Activated CD4-positive, alpha-beta memory T cell treated with anti-CD3 and anti-CD28 coated beads for 36 hours (primary cell): Measurements from ENCODE around the gene KCTD21. TPM values are rescaled to one million over a fixed set of nuclear protein-coding genes. Genes with fewer than 3 reads are reported as not detected.
A peak's percentile ranks its signal among the peaks of the same experiment; 100 is the strongest.

Source experiments
- CTCF ChIA-PET: fragments of 350-600 bp; sonication (Branson Sonifier 250); formaldehyde crosslinking; loops from one replicate; lab custom pipeline; 2021; ENCODE audit warnings: antibody characterized with exemption, inconsistent platforms; lab: Charles Lee
- POLR2A ChIA-PET: fragments of 350-600 bp; sonication (Branson Sonifier 250); formaldehyde crosslinking; loops from one replicate; lab custom pipeline; 2021; ENCODE audit warnings: antibody characterized with exemption; lab: Charles Lee
- DNase-seq: peaks from one replicate; pipeline ENCODE4 v3.0.0-alpha.2; 2020
- H3K27ac Mint-ChIP-seq: one replicate; pipeline ENCODE4 v1.8.0; 2021; ENCODE audit warnings: mixed read lengths
- H3K27me3 Mint-ChIP-seq: one replicate; pipeline ENCODE4 v1.8.0; 2021; ENCODE audit warnings: mixed read lengths
- H3K36me3 Mint-ChIP-seq: one replicate; pipeline ENCODE4 v1.8.0; 2021; ENCODE audit warnings: mixed read lengths
- H3K4me1 Mint-ChIP-seq: one replicate; pipeline ENCODE4 v1.8.0; 2021; ENCODE audit warnings: low read depth, mixed read lengths
- H3K4me3 Mint-ChIP-seq: one replicate; pipeline ENCODE4 v1.8.0; 2021; ENCODE audit warnings: mild to moderate bottlenecking, mixed read lengths
- H3K9me3 Mint-ChIP-seq: one replicate; pipeline ENCODE4 v1.8.0; 2021; ENCODE audit warnings: mixed read lengths
- intact Hi-C: fragments of 100-400 bp; cut with micrococcal nuclease; formaldehyde crosslinking; loops from one replicate; pipeline ENCODE4 v1.15.1; 2023
- total RNA-seq, 2 experiments: library from RNA; stranded (reverse); gene quantifications; one replicate each; pipeline ENCODE4 v1.2.3, GENCODE V29; 2021

KCTD21 gene
- total RNA-seq, 2 experiments from 2014 or later = 7.9 to 8.8 TPM

- H3K4me3 Mint-ChIP-seq = no peak overlapping the region
- peaks cover 14% of the 10 kb centered on the region for H3K36me3 Mint-ChIP-seq
- intact Hi-C loops = no loop called here
- no peak overlapping the region for H3K27ac Mint-ChIP-seq
- no peak for DNase-seq
- no peaks in the 10 kb centered on the region for H3K9me3 Mint-ChIP-seq
- CTCF ChIA-PET = no interaction called here
- H3K27me3 Mint-ChIP-seq = no peaks in the 10 kb centered on the region
- POLR2A ChIA-PET = no interaction called here
- peaks cover 30% of the 10 kb centered on the region for H3K4me1 Mint-ChIP-seq
These were observed 8.2 kb upstream of the KCTD21 start for GRCh38 chr11:78196661-78197091.

GRCh38 chr11:78195917-78196560 lies 7.6 kb upstream of the KCTD21 start:
- H3K4me3 Mint-ChIP-seq = no peak overlapping the region
- POLR2A ChIA-PET = no interaction called here
- no peaks in the 10 kb centered on the region for H3K27me3 Mint-ChIP-seq
- no peak for DNase-seq
- peaks cover 29% of the 10 kb centered on the region for H3K4me1 Mint-ChIP-seq
- no peak overlapping the region for H3K27ac Mint-ChIP-seq
- peaks cover 12% of the 10 kb centered on the region for H3K36me3 Mint-ChIP-seq
- intact Hi-C loops = no loop called here
- no peaks in the 10 kb centered on the region for H3K9me3 Mint-ChIP-seq
- CTCF ChIA-PET = no interaction called here

- ChIA-PET CTCF (no interaction called here), POLR2A (interaction anchor here (1.3 kb wide), 1 partner anchor 8 kb away, joined by 3 read pairs; no protein-coding TSS in a partner anchor)
- peaks cover 7% of the 10 kb centered on the region for H3K36me3 Mint-ChIP-seq
- peaks cover 41% of the 10 kb centered on the region for H3K4me1 Mint-ChIP-seq
- no peaks in the 10 kb centered on the region for H3K9me3 Mint-ChIP-seq
- intact Hi-C loops = no loop called here
- H3K27me3 Mint-ChIP-seq = no peaks in the 10 kb centered on the region
- H3K4me3 Mint-ChIP-seq = no peak overlapping the region
- no peak overlapping the region for H3K27ac Mint-ChIP-seq
- no peak for DNase-seq
These were observed 6.1 kb upstream of the KCTD21 start for GRCh38 chr11:78194490-78194889.

GRCh38 chr11:78193806-78194205 lies 5.4 kb upstream of the KCTD21 start:
- Mint-ChIP-seq H3K27me3 (no peaks in the 10 kb centered on the region), H3K9me3 (no peaks in the 10 kb centered on the region), H3K36me3 (peaks cover 7% of the 10 kb centered on the region), H3K4me3 (no peak overlapping the region), H3K27ac (no peak overlapping the region), H3K4me1 (peaks cover 44% of the 10 kb centered on the region)
- intact Hi-C loops = no loop called here
- no peak for DNase-seq
- POLR2A ChIA-PET = interaction anchor here (1.3 kb wide), 1 partner anchor 9 kb away, joined by 3 read pairs; no protein-coding TSS in a partner anchor
- CTCF ChIA-PET = no interaction called here

- H3K4me1 Mint-ChIP-seq = peaks cover 44% of the 10 kb centered on the region
- peak overlapping the region; percentile 52 for H3K27ac Mint-ChIP-seq
- CTCF ChIA-PET = no interaction called here
- H3K27me3 Mint-ChIP-seq = no peaks in the 10 kb centered on the region
- intact Hi-C loops = no loop called here
- DNase-seq = peak; percentile 38
- peaks cover 5% of the 10 kb centered on the region for H3K36me3 Mint-ChIP-seq
- H3K4me3 Mint-ChIP-seq = no peak overlapping the region
- POLR2A ChIA-PET = interaction anchor here (1.3 kb wide), 1 partner anchor 10 kb away, joined by 3 read pairs; no protein-coding TSS in a partner anchor
- no peaks in the 10 kb centered on the region for H3K9me3 Mint-ChIP-seq
These were observed 4.5 kb upstream of the KCTD21 start for GRCh38 chr11:78192911-78193351.

GRCh38 chr11:78192223-78192719 lies 3.8 kb upstream of the KCTD21 start:
- POLR2A ChIA-PET = no interaction called here
- Mint-ChIP-seq H3K4me3 (no peak overlapping the region), H3K27ac (no peak overlapping the region), H3K9me3 (no peaks in the 10 kb centered on the region), H3K27me3 (no peaks in the 10 kb centered on the region), H3K36me3 (peaks cover 4% of the 10 kb centered on the region), H3K4me1 (peaks cover 50% of the 10 kb centered on the region)
- CTCF ChIA-PET = no interaction called here
- DNase-seq = no peak
- intact Hi-C loops = no loop called here

- POLR2A ChIA-PET = no interaction called here
These were observed 2.6 kb upstream of the KCTD21 start for GRCh38 chr11:78190871-78191538.

GRCh38 chr11:78190374-78190773 lies 1.9 kb upstream of the KCTD21 start:
- intact Hi-C loops = no loop called here
- Mint-ChIP-seq H3K27me3 (no peaks in the 10 kb centered on the region), H3K9me3 (no peaks in the 10 kb centered on the region), H3K4me1 (peaks cover 66% of the 10 kb centered on the region), H3K36me3 (no peaks in the 10 kb centered on the region), H3K27ac (no peak overlapping the region), H3K4me3 (peak overlapping the region; percentile 98)
- no peak for DNase-seq
- POLR2A ChIA-PET = no interaction called here
- CTCF ChIA-PET = no interaction called here

More at GRCh38 chr11:78190871-78191538, 2.6 kb upstream of the KCTD21 start:
- Mint-ChIP-seq H3K9me3 (no peaks in the 10 kb centered on the region), H3K36me3 (peaks cover 1% of the 10 kb centered on the region), H3K4me3 (no peak overlapping the region), H3K27me3 (no peaks in the 10 kb centered on the region), H3K27ac (no peak overlapping the region), H3K4me1 (peaks cover 62% of the 10 kb centered on the region)
- intact Hi-C loops = no loop called here
- CTCF ChIA-PET = no interaction called here
- DNase-seq = no peak

- H3K9me3 Mint-ChIP-seq = no peaks in the 10 kb centered on the region
These were observed 1.4 kb upstream of the KCTD21 start for GRCh38 chr11:78189851-78190250.

GRCh38 chr11:78189174-78189724 lies 823 bp upstream of the KCTD21 start:
- Mint-ChIP-seq H3K27me3 (no peaks in the 10 kb centered on the region), H3K36me3 (no peaks in the 10 kb centered on the region), H3K9me3 (no peaks in the 10 kb centered on the region), H3K4me3 (peak overlapping the region; percentile 98), H3K27ac (peak overlapping the region; percentile 62), H3K4me1 (peaks cover 60% of the 10 kb centered on the region)
- DNase-seq = peak; percentile 17
- intact Hi-C loops = loop anchor here (2.0 to 5.0 kb wide), 3 partner anchors 110 to 367 kb away; partner anchors contain the start of genes AAMDC, NDUFC2 and RSF1
- POLR2A ChIA-PET = interaction anchor here (1.0 to 2.6 kb wide), 5 partner anchors 13 to 385 kb away, joined by 3 to 13 read pairs (median 4); partner anchors contain the start of genes GAB2 and NARS2
- CTCF ChIA-PET = interaction anchor here (1.2 to 2.2 kb wide), 4 partner anchors 50 to 375 kb away, joined by 3 to 8 read pairs (median 4); partner anchors contain the start of gene ALG8

More at GRCh38 chr11:78189851-78190250, 1.4 kb upstream of the KCTD21 start:
- Mint-ChIP-seq H3K36me3 (no peaks in the 10 kb centered on the region), H3K4me1 (peaks cover 66% of the 10 kb centered on the region), H3K27ac (peak overlapping the region; percentile 25), H3K27me3 (no peaks in the 10 kb centered on the region), H3K4me3 (peak overlapping the region; percentile 98)
- intact Hi-C loops = loop anchor here (2.0 to 5.0 kb wide), 3 partner anchors 111 to 368 kb away; partner anchors contain the start of genes AAMDC, NDUFC2 and RSF1
- POLR2A ChIA-PET = no interaction called here
- DNase-seq = no peak
- CTCF ChIA-PET = no interaction called here

GRCh38 chr11:78187366-78188285 lies 800 bp downstream of the KCTD21 start:
- Mint-ChIP-seq H3K27ac (peak overlapping the region; percentile 98), H3K27me3 (no peaks in the 10 kb centered on the region), H3K4me3 (peak overlapping the region; percentile 98), H3K36me3 (peaks cover 5% of the 10 kb centered on the region), H3K9me3 (no peaks in the 10 kb centered on the region), H3K4me1 (peaks cover 50% of the 10 kb centered on the region)
- ChIA-PET CTCF (interaction anchor here (0.8 to 2.2 kb wide), 5 partner anchors 15 to 377 kb away, joined by 3 to 8 read pairs (median 4); partner anchors contain the start of gene ALG8), POLR2A (interaction anchor here (0.7 to 2.6 kb wide), 9 partner anchors 14 to 387 kb away, joined by 3 to 13 read pairs (median 5); partner anchors contain the start of genes ALG8, GAB2, INTS4 and NARS2)
- intact Hi-C loops = loop anchor here (1.0 to 5.0 kb wide), 10 partner anchors 15 to 456 kb away; partner anchors contain the start of genes AAMDC, ALG8, GAB2 and INTS4
- DNase-seq = peak; percentile 93
